Uterus (tissue), 2 donors: Measurements from ENCODE around the gene SLC35D3.

Experiments
- POLR2A ChIP-seq, 2 donors: fragments of 450-650 bp; IDR thresholded peaks; one replicate each; pipeline ENCODE4 v1.6.1; 2016; ENCODE audit warnings: antibody characterized with exemption in 2 of 2, mild to moderate bottlenecking in 1 of 2, moderate library complexity in 1 of 2
- TF ChIP-seq, protein P1 (sequence below), 4 experiments: fragments of 200-600 bp in 2 of 4; fragments of 450-650 bp in 2 of 4; sonication (generic) in 2 of 4; IDR thresholded peaks; one replicate each; pipeline ENCODE4 v1.5.1; 2016 to 2019; ENCODE audit warnings: antibody characterized with exemption in 4 of 4, mild to moderate bottlenecking in 2 of 4, moderate library complexity in 1 of 4

DNA sequence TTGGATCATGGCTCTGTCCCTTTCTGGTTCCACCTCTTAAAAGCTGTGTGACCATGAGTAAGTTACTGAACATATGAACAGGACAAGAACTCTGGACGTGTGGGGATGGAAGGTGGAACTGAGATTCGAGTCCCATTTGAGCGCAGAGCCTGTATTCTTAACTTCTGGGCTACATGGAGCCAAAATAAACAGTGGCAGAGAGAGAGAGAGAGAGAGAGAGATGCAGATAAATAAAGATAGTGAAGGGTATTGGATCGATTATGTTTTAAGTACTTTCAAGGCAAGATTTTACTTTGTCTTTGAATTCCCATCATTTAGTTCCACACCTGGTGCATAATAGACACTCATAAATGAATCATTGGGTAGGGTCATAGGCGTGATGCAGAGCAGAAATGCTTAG lies 39.7 kb downstream of the SLC35D3 start:
- TF ChIP-seq, protein P1, sequence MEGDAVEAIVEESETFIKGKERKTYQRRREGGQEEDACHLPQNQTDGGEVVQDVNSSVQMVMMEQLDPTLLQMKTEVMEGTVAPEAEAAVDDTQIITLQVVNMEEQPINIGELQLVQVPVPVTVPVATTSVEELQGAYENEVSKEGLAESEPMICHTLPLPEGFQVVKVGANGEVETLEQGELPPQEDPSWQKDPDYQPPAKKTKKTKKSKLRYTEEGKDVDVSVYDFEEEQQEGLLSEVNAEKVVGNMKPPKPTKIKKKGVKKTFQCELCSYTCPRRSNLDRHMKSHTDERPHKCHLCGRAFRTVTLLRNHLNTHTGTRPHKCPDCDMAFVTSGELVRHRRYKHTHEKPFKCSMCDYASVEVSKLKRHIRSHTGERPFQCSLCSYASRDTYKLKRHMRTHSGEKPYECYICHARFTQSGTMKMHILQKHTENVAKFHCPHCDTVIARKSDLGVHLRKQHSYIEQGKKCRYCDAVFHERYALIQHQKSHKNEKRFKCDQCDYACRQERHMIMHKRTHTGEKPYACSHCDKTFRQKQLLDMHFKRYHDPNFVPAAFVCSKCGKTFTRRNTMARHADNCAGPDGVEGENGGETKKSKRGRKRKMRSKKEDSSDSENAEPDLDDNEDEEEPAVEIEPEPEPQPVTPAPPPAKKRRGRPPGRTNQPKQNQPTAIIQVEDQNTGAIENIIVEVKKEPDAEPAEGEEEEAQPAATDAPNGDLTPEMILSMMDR (IDR thresholded peaks at IDR 0.05) = no peak
- TF ChIP-seq POLR2A (IDR thresholded peaks at IDR 0.05) = no peak
